Measurements from ENCODE around the gene TIMP3.

Gene TIMP3

GRCh38 chr22:32874976-32875375 is 73.5 kb downstream of the TIMP3 start:
- no peak overlapping the region for H3K4me2 ChIP-seq (ENCODE audit: low read depth, low read length, poor library complexity, severe bottlenecking)
- H4K20me1 ChIP-seq (ENCODE audit: insufficient read depth, low read length, poor library complexity, severe bottlenecking): no peaks in the 10 kb centered on the region
- no peaks in the 10 kb centered on the region for H3F3A ChIP-seq (ENCODE audit: low read depth)
- no peak for TF ChIP-seq EZH2phosphoT487 (IDR thresholded peaks at IDR 0.05; ENCODE audit: borderline replicate concordance)
- no peak for TF ChIP-seq CTCF (conservative IDR thresholded peaks at IDR 0.05; ENCODE audit: low read length)
- no peaks in the 10 kb centered on the region for H3K9me2 ChIP-seq (replicated peaks; ENCODE audit: low read depth, low read length)
- no peak overlapping the region for H2AFZ ChIP-seq (ENCODE audit: low read length)
- H3K27me3 ChIP-seq (ENCODE audit: insufficient read depth, low read length, poor library complexity, severe bottlenecking): no peaks in the 10 kb centered on the region
- H3K4me1 ChIP-seq (ENCODE audit: insufficient read depth, low read length, poor library complexity, severe bottlenecking): peaks cover 8% of the 10 kb centered on the region
- no peaks in the 10 kb centered on the region for H3K36me3 ChIP-seq (ENCODE audit: insufficient read depth, low read length)
- H3K4me3 ChIP-seq (ENCODE audit: low read length, poor library complexity, severe bottlenecking): no peak overlapping the region
- H3K79me2 ChIP-seq (ENCODE audit: insufficient read depth, low read length): no peaks in the 10 kb centered on the region
- no peaks in the 10 kb centered on the region for H3K9me3 ChIP-seq (ENCODE audit: insufficient read depth, low read depth, low read length)
- no peak overlapping the region for H3K9ac ChIP-seq (ENCODE audit: low read depth, low read length, poor library complexity, severe bottlenecking)

- Histone ChIP-seq H3K9me2 (replicated peaks; ENCODE audit: low read depth, low read length) (no peaks in the 10 kb centered on the region), H3K9me3 (ENCODE audit: insufficient read depth, low read depth, low read length) (no peaks in the 10 kb centered on the region), H3K27me3 (ENCODE audit: insufficient read depth, low read length, poor library complexity, severe bottlenecking) (no peaks in the 10 kb centered on the region), H3K36me3 (ENCODE audit: insufficient read depth, low read length) (no peaks in the 10 kb centered on the region), H3K9ac (ENCODE audit: low read depth, low read length, poor library complexity, severe bottlenecking) (no peak overlapping the region), H3K79me2 (ENCODE audit: insufficient read depth, low read length) (no peaks in the 10 kb centered on the region), H3F3A (ENCODE audit: low read depth) (no peaks in the 10 kb centered on the region), H3K4me1 (ENCODE audit: insufficient read depth, low read length, poor library complexity, severe bottlenecking) (peaks cover 17% of the 10 kb centered on the region), H3K4me2 (ENCODE audit: low read depth, low read length, poor library complexity, severe bottlenecking) (no peak overlapping the region), H4K20me1 (ENCODE audit: insufficient read depth, low read length, poor library complexity, severe bottlenecking) (no peaks in the 10 kb centered on the region), H3K4me3 (ENCODE audit: low read length, poor library complexity, severe bottlenecking) (no peak overlapping the region), H2AFZ (ENCODE audit: low read length) (no peak overlapping the region)
- TF ChIP-seq EZH2phosphoT487 (IDR thresholded peaks at IDR 0.05; ENCODE audit: borderline replicate concordance) (no peak), CTCF (conservative IDR thresholded peaks at IDR 0.05; ENCODE audit: low read length) (no peak)
Measured at GRCh38 chr22:32876516-32876915, 75.0 kb downstream of the TIMP3 start.

- Histone ChIP-seq H3K79me2 (ENCODE audit: insufficient read depth, low read length) (no peaks in the 10 kb centered on the region), H2AFZ (ENCODE audit: low read length) (no peak overlapping the region), H3K9me2 (replicated peaks; ENCODE audit: low read depth, low read length) (no peaks in the 10 kb centered on the region), H3K4me1 (ENCODE audit: insufficient read depth, low read length, poor library complexity, severe bottlenecking) (peaks cover 20% of the 10 kb centered on the region), H3K9ac (ENCODE audit: low read depth, low read length, poor library complexity, severe bottlenecking) (no peak overlapping the region), H3K27me3 (ENCODE audit: insufficient read depth, low read length, poor library complexity, severe bottlenecking) (no peaks in the 10 kb centered on the region), H3K4me3 (ENCODE audit: low read length, poor library complexity, severe bottlenecking) (no peak overlapping the region), H4K20me1 (ENCODE audit: insufficient read depth, low read length, poor library complexity, severe bottlenecking) (no peaks in the 10 kb centered on the region), H3K9me3 (ENCODE audit: insufficient read depth, low read depth, low read length) (no peaks in the 10 kb centered on the region), H3K36me3 (ENCODE audit: insufficient read depth, low read length) (no peaks in the 10 kb centered on the region), H3K4me2 (ENCODE audit: low read depth, low read length, poor library complexity, severe bottlenecking) (no peak overlapping the region), H3F3A (ENCODE audit: low read depth) (no peaks in the 10 kb centered on the region)
- TF ChIP-seq EZH2phosphoT487 (IDR thresholded peaks at IDR 0.05; ENCODE audit: borderline replicate concordance): no peak
- no peak for TF ChIP-seq CTCF (conservative IDR thresholded peaks at IDR 0.05; ENCODE audit: low read length)
Measured at GRCh38 chr22:32877196-32877595, 75.7 kb downstream of the TIMP3 start.
